Gastrocnemius medialis (tissue), 4 donors: ENCODE measurements around the gene SND1. TPM values are rescaled to one million over a fixed set of nuclear protein-coding genes. Genes with fewer than 3 reads are reported as not detected.
"Not testable (repeated sequence)": the region's sequence is repeated elsewhere in the genome, so short reads cannot be mapped to it uniquely, and the experiment has no call there.

Experiments used
- ATAC-seq, 2 donors: fragments of 150-250 bp; one replicate each; pipeline ENCODE4 v1.9.1; 2016
- DNase-seq, 2 donors: peaks; one replicate each; pipeline ENCODE4 v3.0.0-alpha.2; 2019
- H3K27ac ChIP-seq, 4 donors: fragments of 200-600 bp; sonication (generic); 1 replicate in 1 of 4; 2 replicates in 3 of 4; pipeline ENCODE4 v1.5.1; 2016 to 2018; ENCODE audit warnings: mild to moderate bottlenecking in 2 of 4, moderate library complexity in 1 of 4
- H3K27me3 ChIP-seq, 3 donors: fragments of 200-600 bp; sonication (generic) in 2 of 3; 1 replicate in 1 of 3; 2 replicates in 2 of 3; pipeline versions ENCODE4 v1.5.1 to v1.6.0; 2016 to 2019; ENCODE audit warnings: mild to moderate bottlenecking in 1 of 3, moderate library complexity in 1 of 3
- H3K36me3 ChIP-seq, 2 donors: fragments of 200-600 bp; sonication (generic) in 1 of 2; one replicate each; pipeline ENCODE4 v1.5.1; 2017 to 2018
- H3K4me1 ChIP-seq, 2 donors: fragments of 200-600 bp; sonication (generic) in 1 of 2; one replicate each; pipeline ENCODE4 v1.5.1; 2016 to 2017; ENCODE audit warnings: mild to moderate bottlenecking in 2 of 2
- H3K4me3 ChIP-seq, 4 donors: fragments of 200-600 bp; sonication (generic) in 3 of 4; 1 replicate in 1 of 4; 2 replicates in 3 of 4; pipeline ENCODE4 v1.5.1; 2016 to 2019; ENCODE audit warnings: mild to moderate bottlenecking in 2 of 4
- H3K9me3 ChIP-seq, 3 donors: fragments of 200-600 bp; sonication (generic) in 2 of 3; 1 replicate in 1 of 3; 2 replicates in 2 of 3; pipeline ENCODE4 v1.5.1; 2016 to 2019
- CTCF ChIP-seq, 5 experiments: fragments of 450-650 bp in 3 of 5; fragments of 200-600 bp in 2 of 5; sonication (generic) in 2 of 5; IDR thresholded peaks in 4 of 5; conservative IDR thresholded peaks in 1 of 5; 1 replicate in 4 of 5; 2 replicates in 1 of 5; pipeline ENCODE4 v1.5.1; 2016 to 2019; ENCODE audit warnings: antibody characterized with exemption in 5 of 5, mild to moderate bottlenecking in 3 of 5, moderate library complexity in 3 of 5
- POLR2A ChIP-seq, 2 donors: fragments of 450-650 bp; IDR thresholded peaks; one replicate each; pipeline ENCODE4 v1.6.1; 2017; ENCODE audit warnings: antibody characterized with exemption in 2 of 2, mild to moderate bottlenecking in 2 of 2, moderate library complexity in 2 of 2
- in situ Hi-C, 4 donors: fragments of 200-750 bp; cut with MboI; loops; one replicate each; pipeline versions ENCODE4 v1.15.0 to v1.8.0; 2017; ENCODE audit warnings: low sequenced_read_pairs in 4 of 4
- intact Hi-C: fragments of 100-400 bp; cut with DNase I; formaldehyde crosslinking; loops from one replicate; pipeline ENCODE4 v1.15.1; 2023; ENCODE audit warnings: low total_unique reads
- total RNA-seq, 4 donors: library from RNA; depleted of rRNA; stranded (reverse); fragments of >200 nt; gene quantifications; one replicate each; pipeline versions ENCODE4 v1.1.0 to v1.2.3, GENCODE V29; 2016

Gene SND1
- total RNA-seq, 4 donors from 2014 or later = 30.4 to 73.0 (median 50.3) TPM

GRCh38 chr7:128103498-128104107, 451.6 kb downstream of the SND1 start:
- ATAC-seq (no peak), DNase-seq (no peak)
- no peaks in the 10 kb centered on the region for H3K4me1 ChIP-seq
- peak overlapping the region in 3 of 4 donors; percentile 29 to 46 (median 32) for H3K4me3 ChIP-seq
- TF ChIP-seq POLR2A (IDR thresholded peaks at IDR 0.05) (no peak), CTCF (IDR thresholded peaks at IDR 0.05 in 4 of 5, conservative IDR thresholded peaks at IDR 0.05 in 1 of 5) (no peak)
- in situ Hi-C loops = no loop called here
- H3K36me3 ChIP-seq = no peaks in the 10 kb centered on the region
- H3K9me3 ChIP-seq = no peaks in the 10 kb centered on the region
- peaks cover 16 to 23% (median 21%) of the 10 kb centered on the region in 3 donors for H3K27me3 ChIP-seq
- intact Hi-C loops = no loop called here
- H3K27ac ChIP-seq = no peak overlapping the region

GRCh38 chr7:128104108-128104742, 452.2 kb downstream of the SND1 start:
- TF ChIP-seq POLR2A (IDR thresholded peaks at IDR 0.05) (no peak), CTCF (IDR thresholded peaks at IDR 0.05 in 4 of 5, conservative IDR thresholded peaks at IDR 0.05 in 1 of 5) (no peak)
- Histone ChIP-seq H3K4me1 (no peaks in the 10 kb centered on the region), H3K36me3 (no peaks in the 10 kb centered on the region), H3K27me3 (peaks cover 16 to 23% (median 21%) of the 10 kb centered on the region in 3 donors), H3K4me3 (peak overlapping the region in 3 of 4 donors; percentile 29 to 46 (median 32)), H3K9me3 (no peaks in the 10 kb centered on the region), H3K27ac (no peak overlapping the region)
- intact Hi-C loops = no loop called here
- no peak for ATAC-seq
- DNase-seq = no peak
- in situ Hi-C loops = no loop called here

DNA sequence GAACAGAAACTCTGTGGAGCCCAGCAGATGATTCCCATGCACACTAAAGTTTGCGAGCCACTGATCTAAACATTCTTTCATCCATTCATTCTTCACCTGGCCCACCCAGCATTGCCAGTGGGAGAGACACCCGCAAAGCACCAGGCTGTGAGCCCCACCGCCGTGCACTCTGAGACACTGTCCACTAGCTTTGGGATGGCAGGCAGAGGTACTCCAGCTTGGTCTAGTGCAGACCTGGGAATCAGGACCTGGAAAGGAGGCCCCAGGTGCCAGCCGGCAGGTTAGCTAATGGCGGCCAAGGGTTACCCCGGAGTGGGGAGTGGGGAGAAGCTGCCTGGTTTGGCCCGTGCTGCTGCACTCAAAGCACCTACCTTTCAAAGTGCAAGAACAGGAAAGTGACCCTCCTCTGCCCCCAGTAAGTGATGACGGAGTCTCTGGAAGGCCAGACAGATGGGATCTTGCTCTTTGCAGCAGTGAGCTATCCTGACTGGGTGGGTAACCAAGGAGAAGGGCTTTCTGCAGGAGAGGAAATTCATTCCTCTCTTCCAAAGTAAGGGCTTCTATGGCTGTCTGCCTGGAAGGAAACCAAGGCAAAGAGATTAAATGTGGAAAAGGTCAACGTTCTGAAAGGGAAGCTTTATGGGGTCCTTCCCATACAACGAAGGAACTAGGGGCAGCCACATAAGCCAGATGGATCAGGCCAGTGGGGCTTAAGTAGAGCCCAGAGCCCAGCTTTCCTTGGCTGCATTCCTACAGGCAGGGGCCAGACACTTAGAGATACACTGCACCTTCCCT, 453.4 kb downstream of the SND1 start:
- no peak overlapping the region for H3K4me3 ChIP-seq
- H3K27ac ChIP-seq = no peak overlapping the region
- no peak for DNase-seq
- no peaks in the 10 kb centered on the region for H3K4me1 ChIP-seq
- no peaks in the 10 kb centered on the region for H3K9me3 ChIP-seq
- intact Hi-C loops = no loop called here
- H3K36me3 ChIP-seq = no peaks in the 10 kb centered on the region
- in situ Hi-C loops = no loop called here
- no peak for ATAC-seq
- TF ChIP-seq CTCF (IDR thresholded peaks at IDR 0.05 in 4 of 5, conservative IDR thresholded peaks at IDR 0.05 in 1 of 5) = no peak
- TF ChIP-seq POLR2A (IDR thresholded peaks at IDR 0.05) = no peak
- H3K27me3 ChIP-seq = peaks cover 16 to 21% (median 21%) of the 10 kb centered on the region in 3 donors

DNA sequence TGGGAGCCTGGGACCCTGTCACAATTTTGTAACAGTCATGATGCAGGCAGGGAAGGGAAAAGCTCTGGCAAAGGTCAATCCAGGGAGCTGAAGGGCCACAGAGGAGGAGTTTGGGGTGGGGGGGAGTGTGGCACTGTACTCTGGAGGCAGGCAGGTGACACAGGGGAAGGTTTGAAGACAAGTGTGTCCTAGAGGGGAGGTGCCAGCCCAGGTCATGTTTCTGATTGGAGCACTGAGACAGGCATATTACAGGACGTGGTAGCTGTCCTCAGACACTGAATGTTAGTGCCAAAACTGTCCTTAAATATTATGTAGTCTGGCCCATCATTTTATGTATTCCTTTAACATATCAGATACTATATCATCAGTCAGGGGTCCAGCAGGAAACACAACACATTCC, 454.8 kb downstream of the SND1 start:
- peaks cover 16 to 21% (median 18%) of the 10 kb centered on the region in 3 donors for H3K27me3 ChIP-seq
- ATAC-seq (no peak), DNase-seq (no peak)
- TF ChIP-seq POLR2A (IDR thresholded peaks at IDR 0.05) (no peak), CTCF (IDR thresholded peaks at IDR 0.05 in 4 of 5, conservative IDR thresholded peaks at IDR 0.05 in 1 of 5) (no peak)
- H3K27ac ChIP-seq = no peak overlapping the region
- no peaks in the 10 kb centered on the region for H3K36me3 ChIP-seq
- intact Hi-C loops = no loop called here
- H3K4me3 ChIP-seq = no peak overlapping the region
- H3K4me1 ChIP-seq = no peaks in the 10 kb centered on the region
- H3K9me3 ChIP-seq = no peaks in the 10 kb centered on the region
- in situ Hi-C loops = no loop called here

- H3K4me1 ChIP-seq, H3K27ac ChIP-seq, H3K9me3 ChIP-seq, H3K4me3 ChIP-seq, DNase-seq, intact Hi-C loops, ATAC-seq, in situ Hi-C loops, H3K36me3 ChIP-seq: not testable (repeated sequence)
- H3K27me3 ChIP-seq = peaks cover 16 to 21% (median 18%) of the 10 kb centered on the region in 3 donors
Measured at GRCh38 chr7:128107516-128107915, 455.5 kb downstream of the SND1 start.
